Mononuclear cell (primary cell): ENCODE measurements around the gene BCL6. TPM values are rescaled to one million over a fixed set of nuclear protein-coding genes. Genes with fewer than 3 reads are reported as not detected.

Source experiments
- H3K27me3 ChIP-seq: 2 replicates; pipeline ENCODE4 v1.6.0; 2011; ENCODE audit warnings: low read length, control low read depth; ENCODE audit not compliant: insufficient read depth
- H3K4me1 ChIP-seq: 2 replicates; pipeline ENCODE4 v1.5.1; 2011; ENCODE audit warnings: mild to moderate bottlenecking, low read length, control low read depth; ENCODE audit not compliant: insufficient read depth
- H3K4me3 ChIP-seq: 2 replicates; pipeline ENCODE4 v1.5.1; 2011; ENCODE audit warnings: mild to moderate bottlenecking, low read length, moderate library complexity
- H3K9me3 ChIP-seq: 2 replicates; pipeline ENCODE4 v1.5.1; 2011; ENCODE audit warnings: low read depth, mild to moderate bottlenecking, control low read depth, low read length
- total RNA-seq: library from RNA; depleted of rRNA; stranded (reverse); fragments of >200 nt; gene quantifications from one replicate; pipeline ENCODE4 v1.2.3, GENCODE V29; 2012

BCL6 gene
- total RNA-seq, 1 donor, result 120 TPM

- Histone ChIP-seq H3K4me1 (no peaks in the 10 kb centered on the region), H3K27me3 (no peaks in the 10 kb centered on the region), H3K9me3 (no peaks in the 10 kb centered on the region), H3K4me3 (no peak overlapping the region)
Observed at GRCh38 chr3:187719628-187720336, 25.5 kb downstream of the BCL6 start.

GRCh38 chr3:187718802-187719201 is 26.5 kb downstream of the BCL6 start:
- Histone ChIP-seq H3K9me3 (no peaks in the 10 kb centered on the region), H3K4me3 (no peak overlapping the region), H3K27me3 (no peaks in the 10 kb centered on the region), H3K4me1 (no peaks in the 10 kb centered on the region)

- Histone ChIP-seq H3K9me3 (no peaks in the 10 kb centered on the region), H3K4me1 (no peaks in the 10 kb centered on the region), H3K4me3 (no peak overlapping the region), H3K27me3 (no peaks in the 10 kb centered on the region)
Observed at GRCh38 chr3:187717572-187717971, 27.7 kb downstream of the BCL6 start.

- no peaks in the 10 kb centered on the region for H3K4me1 ChIP-seq
- no peaks in the 10 kb centered on the region for H3K27me3 ChIP-seq
- H3K4me3 ChIP-seq, result no peak overlapping the region
- no peaks in the 10 kb centered on the region for H3K9me3 ChIP-seq
Observed at GRCh38 chr3:187714404-187714979, 30.8 kb downstream of the BCL6 start.

DNA sequence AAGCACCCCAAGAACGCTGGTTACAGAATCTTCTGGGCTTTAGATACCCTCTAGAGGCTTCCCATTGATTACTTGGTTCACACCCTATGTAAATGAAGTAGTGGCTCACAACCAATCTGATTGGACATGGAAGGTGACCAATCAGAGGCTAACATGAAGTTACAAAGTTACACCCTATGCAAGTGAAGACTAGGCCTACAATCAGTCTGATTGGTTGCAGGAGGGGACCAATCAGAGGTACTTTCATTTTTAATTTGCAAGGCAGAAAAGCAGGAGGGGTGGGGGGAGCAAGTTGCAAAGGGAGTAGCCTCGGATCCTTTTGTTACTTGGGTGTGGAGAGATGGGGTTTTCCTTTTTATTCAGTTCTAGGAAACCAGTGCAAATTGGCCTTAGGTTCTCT is 31.8 kb downstream of the BCL6 start:
- H3K9me3 ChIP-seq, result no peaks in the 10 kb centered on the region

GRCh38 chr3:187709155-187709554 is 36.1 kb downstream of the BCL6 start:
- no peaks in the 10 kb centered on the region for H3K4me1 ChIP-seq
- H3K9me3 ChIP-seq, result no peaks in the 10 kb centered on the region
- H3K4me3 ChIP-seq, result no peak overlapping the region
- no peaks in the 10 kb centered on the region for H3K27me3 ChIP-seq

More for the DNA sequence above, 31.8 kb downstream of the BCL6 start:
- Histone ChIP-seq H3K4me1 (no peaks in the 10 kb centered on the region), H3K27me3 (no peaks in the 10 kb centered on the region), H3K4me3 (no peak overlapping the region)

- Histone ChIP-seq H3K27me3 (no peaks in the 10 kb centered on the region), H3K4me1 (no peaks in the 10 kb centered on the region), H3K9me3 (no peaks in the 10 kb centered on the region), H3K4me3 (no peak overlapping the region)
Observed at GRCh38 chr3:187708696-187709095, 36.6 kb downstream of the BCL6 start.

DNA sequence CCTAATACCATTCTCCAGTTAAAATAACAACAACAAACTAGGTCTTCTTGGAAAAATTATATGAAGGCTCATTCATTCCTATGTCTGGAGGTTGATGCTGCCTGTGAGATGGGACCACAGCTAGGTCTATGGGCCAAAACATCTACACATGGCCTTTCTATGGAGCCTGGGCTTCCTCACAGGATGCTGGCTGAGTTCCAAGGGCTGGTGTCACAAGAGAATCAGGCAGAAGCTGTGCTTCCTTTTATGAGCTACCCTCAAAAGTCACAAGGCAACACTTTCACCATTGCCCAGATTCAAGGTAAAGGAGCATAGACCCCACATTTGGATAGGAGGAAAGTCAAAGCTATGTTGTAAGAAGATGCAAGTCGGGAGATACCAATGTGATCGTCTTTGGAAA is 38.3 kb downstream of the BCL6 start:
- H3K4me3 ChIP-seq, result no peak overlapping the region
- H3K27me3 ChIP-seq, result no peaks in the 10 kb centered on the region
- H3K4me1 ChIP-seq, result no peaks in the 10 kb centered on the region
- H3K9me3 ChIP-seq, result no peaks in the 10 kb centered on the region

- Histone ChIP-seq H3K4me1 (no peaks in the 10 kb centered on the region), H3K27me3 (no peaks in the 10 kb centered on the region), H3K4me3 (no peak overlapping the region), H3K9me3 (no peaks in the 10 kb centered on the region)
Observed at GRCh38 chr3:187705164-187705563, 40.1 kb downstream of the BCL6 start.

GRCh38 chr3:187702507-187703033 is 42.7 kb downstream of the BCL6 start, which contains the start of gene RTP2:
Gene RTP2, minus strand, starts transcription at chr3:187702557. Its CDS starts 429 bp downstream, at chr3:187702128.
- H3K9me3 ChIP-seq, result no peaks in the 10 kb centered on the region
- no peaks in the 10 kb centered on the region for H3K27me3 ChIP-seq
- no peaks in the 10 kb centered on the region for H3K4me1 ChIP-seq
- H3K4me3 ChIP-seq, result no peak within 1 kb of the TSS

DNA sequence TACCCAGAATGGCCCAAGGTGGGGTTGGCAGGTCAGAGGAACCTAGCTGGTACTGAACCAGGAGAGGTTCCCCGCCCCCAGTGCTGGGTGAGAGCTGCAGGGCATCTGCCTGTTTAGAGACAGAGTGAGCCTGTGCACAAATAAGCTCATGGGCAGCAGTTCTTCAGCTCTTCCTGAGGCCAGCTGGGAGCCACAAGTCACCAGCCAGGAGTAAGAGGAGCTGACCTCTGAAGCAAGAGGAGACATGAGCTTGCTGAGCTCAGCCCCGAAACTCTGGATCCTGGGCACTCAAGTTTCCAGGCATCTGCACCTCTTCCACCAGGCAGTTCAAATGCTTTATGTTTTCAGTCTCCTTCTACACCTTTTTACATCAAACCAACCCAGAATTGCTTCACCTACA is 45.0 kb downstream of the BCL6 start:
- Histone ChIP-seq H3K9me3 (no peaks in the 10 kb centered on the region), H3K27me3 (no peaks in the 10 kb centered on the region), H3K4me3 (no peak overlapping the region), H3K4me1 (no peaks in the 10 kb centered on the region)

- Histone ChIP-seq H3K27me3 (no peaks in the 10 kb centered on the region), H3K4me1 (no peaks in the 10 kb centered on the region), H3K9me3 (no peaks in the 10 kb centered on the region), H3K4me3 (no peak overlapping the region)
Observed at GRCh38 chr3:187698499-187699399, 46.5 kb downstream of the BCL6 start.

- H3K27me3 ChIP-seq, result no peaks in the 10 kb centered on the region
- no peak overlapping the region for H3K4me3 ChIP-seq
- no peaks in the 10 kb centered on the region for H3K9me3 ChIP-seq
- H3K4me1 ChIP-seq, result no peaks in the 10 kb centered on the region
Observed at GRCh38 chr3:187696021-187696420, 49.2 kb downstream of the BCL6 start.

DNA sequence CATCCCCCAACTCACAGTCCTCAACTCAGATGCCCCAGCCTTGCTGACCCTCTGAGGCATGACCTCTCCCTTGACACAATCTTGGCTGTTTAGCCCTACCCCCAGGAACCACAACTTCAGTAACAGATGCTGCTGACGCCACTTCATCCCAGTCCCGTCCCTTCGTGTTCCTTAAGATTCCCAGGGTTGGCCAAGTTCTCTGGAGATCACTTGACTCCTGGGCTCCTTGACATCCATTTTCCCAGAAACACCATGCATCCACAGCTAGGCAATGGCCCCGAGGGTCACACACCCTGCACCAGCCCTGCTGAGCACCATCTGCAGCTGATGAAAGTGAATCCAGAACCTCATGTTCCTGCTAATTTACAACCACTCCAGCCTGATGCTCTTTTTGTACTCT is 49.8 kb downstream of the BCL6 start:
- H3K27me3 ChIP-seq, result no peaks in the 10 kb centered on the region
- no peaks in the 10 kb centered on the region for H3K9me3 ChIP-seq
- H3K4me3 ChIP-seq, result no peak overlapping the region
- H3K4me1 ChIP-seq, result no peaks in the 10 kb centered on the region

DNA sequence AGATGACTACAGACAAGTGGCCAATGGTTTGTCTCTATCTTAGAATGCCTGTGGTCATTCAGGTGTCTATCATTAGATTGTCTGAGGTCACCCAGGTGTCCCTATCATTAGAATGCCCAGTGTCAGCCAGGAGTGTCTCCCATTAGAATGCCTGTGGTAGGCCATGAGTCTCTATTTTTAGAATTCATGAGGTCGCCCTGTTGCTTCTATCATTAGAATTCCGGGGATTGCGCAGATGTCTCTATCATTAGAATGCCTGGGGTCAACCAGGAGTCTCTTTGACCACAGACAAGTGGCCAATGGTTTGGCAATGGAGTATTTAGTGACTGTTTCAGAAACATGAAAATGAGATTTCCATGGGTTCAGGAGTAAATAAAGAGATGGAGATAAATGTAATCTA is 50.5 kb downstream of the BCL6 start:
- no peaks in the 10 kb centered on the region for H3K9me3 ChIP-seq
- H3K27me3 ChIP-seq, result peaks cover 3% of the 10 kb centered on the region
- no peak overlapping the region for H3K4me3 ChIP-seq
- no peaks in the 10 kb centered on the region for H3K4me1 ChIP-seq
